ENCODE measurements around the gene CSGALNACT2. TPM values are rescaled to one million over a fixed set of nuclear protein-coding genes. Genes with fewer than 3 reads are reported as not detected.
A peak's percentile ranks its signal among the peaks of the same experiment; 100 is the strongest.

CSGALNACT2 gene
- total and polyA plus RNA-seq, 2 donors from 2014 or later = 4.8 to 20.0 TPM

- H3K4me3 ChIP-seq (ENCODE audit: low read length in 3 of 3) = no peak overlapping the region
- H3K36me3 ChIP-seq (ENCODE audit: control insufficient read depth in 2 of 3, insufficient read depth in 3 of 3, low read length in 3 of 3) = no peaks in the 10 kb centered on the region
- no peak overlapping the region for H3K27ac ChIP-seq (ENCODE audit: low read depth in 2 of 2, low read length in 2 of 2)
- FAIRE-seq (no peak), DNase-seq (peak in 2 of 5 donors; percentile 30 to 58)
- intact Hi-C loops (cut with DNase I) = no loop called here
- H3K9ac ChIP-seq (ENCODE audit: low read length in 3 of 3) = no peak overlapping the region
- no peaks in the 10 kb centered on the region for H3K9me3 ChIP-seq (ENCODE audit: control insufficient read depth in 2 of 3, insufficient read depth in 1 of 3, low read length in 3 of 3)
- no peaks in the 10 kb centered on the region for H3K4me1 ChIP-seq (ENCODE audit: control insufficient read depth in 2 of 3, insufficient read depth in 2 of 3, low read depth in 1 of 3, low read length in 3 of 3)
- H3K27me3 ChIP-seq (ENCODE audit: control insufficient read depth, insufficient read depth, low read length) = no peaks in the 10 kb centered on the region
- TF ChIP-seq CTCF (IDR thresholded peaks at IDR 0.05; ENCODE audit: borderline replicate concordance, extremely low read depth, insufficient read depth) = no peak
These were observed 72.3 kb downstream of the CSGALNACT2 start for GRCh38 chr10:43210556-43210955.

- no peak for FAIRE-seq
These were observed 72.8 kb downstream of the CSGALNACT2 start for GRCh38 chr10:43211030-43211429.

GRCh38 chr10:43211431-43212042 lies 73.3 kb downstream of the CSGALNACT2 start:
- Histone ChIP-seq H3K4me1 (ENCODE audit: control insufficient read depth in 2 of 3, insufficient read depth in 2 of 3, low read depth in 1 of 3, low read length in 3 of 3) (no peaks in the 10 kb centered on the region), H3K4me3 (ENCODE audit: low read length in 3 of 3) (no peak overlapping the region), H3K9ac (ENCODE audit: low read length in 3 of 3) (no peak overlapping the region), H3K27ac (ENCODE audit: low read depth in 2 of 2, low read length in 2 of 2) (no peak overlapping the region), H3K27me3 (ENCODE audit: control insufficient read depth, insufficient read depth, low read length) (no peaks in the 10 kb centered on the region), H3K36me3 (ENCODE audit: control insufficient read depth in 2 of 3, insufficient read depth in 3 of 3, low read length in 3 of 3) (no peaks in the 10 kb centered on the region), H3K9me3 (ENCODE audit: control insufficient read depth in 2 of 3, insufficient read depth in 1 of 3, low read length in 3 of 3) (no peaks in the 10 kb centered on the region)
- TF ChIP-seq CTCF (IDR thresholded peaks at IDR 0.05; ENCODE audit: borderline replicate concordance, extremely low read depth, insufficient read depth) = no peak
- FAIRE-seq (no peak), DNase-seq (peak in 2 of 5 donors; percentile 27 to 35)
- intact Hi-C loops (cut with DNase I) = no loop called here

More at GRCh38 chr10:43211030-43211429, 72.8 kb downstream of the CSGALNACT2 start:
- H3K36me3 ChIP-seq (ENCODE audit: control insufficient read depth in 2 of 3, insufficient read depth in 3 of 3, low read length in 3 of 3) = no peaks in the 10 kb centered on the region
- no peak overlapping the region for H3K27ac ChIP-seq (ENCODE audit: low read depth in 2 of 2, low read length in 2 of 2)
- TF ChIP-seq CTCF (IDR thresholded peaks at IDR 0.05; ENCODE audit: borderline replicate concordance, extremely low read depth, insufficient read depth) = no peak
- no peaks in the 10 kb centered on the region for H3K27me3 ChIP-seq (ENCODE audit: control insufficient read depth, insufficient read depth, low read length)
- H3K9me3 ChIP-seq (ENCODE audit: control insufficient read depth in 2 of 3, insufficient read depth in 1 of 3, low read length in 3 of 3) = no peaks in the 10 kb centered on the region
- DNase-seq = peak in 2 of 5 donors; percentile 23 to 61
- no peak overlapping the region for H3K9ac ChIP-seq (ENCODE audit: low read length in 3 of 3)
- no peaks in the 10 kb centered on the region for H3K4me1 ChIP-seq (ENCODE audit: control insufficient read depth in 2 of 3, insufficient read depth in 2 of 3, low read depth in 1 of 3, low read length in 3 of 3)
- H3K4me3 ChIP-seq (ENCODE audit: low read length in 3 of 3) = no peak overlapping the region
- intact Hi-C loops (cut with DNase I) = no loop called here

Data from kidney (tissue), 14 donors.